HG02798 (cell line): ENCODE measurements around the gene MAP1LC3A.

Source experiments
- ATAC-seq: cut with Tn5 transposase; IDR thresholded peaks from one replicate; pipeline ENCODE4 v1.9.1; 2021; ENCODE audit warnings: mild to moderate bottlenecking; ENCODE audit not compliant: unreplicated experiment, poor library complexity

MAP1LC3A gene

DNA sequence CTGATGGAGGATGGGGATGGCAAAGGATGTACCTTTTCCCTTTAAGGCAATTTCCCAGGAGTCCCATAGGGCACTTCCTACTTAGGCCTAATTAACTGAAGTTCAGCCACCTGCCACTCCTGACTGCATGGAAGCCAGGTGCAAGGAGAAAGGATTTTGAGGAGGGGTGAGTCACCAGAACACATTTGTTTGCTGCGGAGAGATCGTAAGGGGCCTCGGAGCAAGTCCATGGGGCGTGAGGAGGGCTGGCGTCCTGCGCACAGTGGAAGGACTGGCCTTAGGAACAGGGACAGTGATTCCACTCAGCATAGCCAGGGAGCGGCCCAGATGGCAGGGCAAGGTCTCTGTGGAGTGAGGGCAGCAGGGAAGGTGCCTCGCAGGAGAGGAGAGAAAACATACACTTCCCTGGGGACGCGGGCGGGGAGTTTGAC, 11.8 kb upstream of the MAP1LC3A start:
- no peak for ATAC-seq

GRCh38 chr20:34547844-34548613, 10.5 kb upstream of the MAP1LC3A start:
- ATAC-seq: no peak

DNA sequence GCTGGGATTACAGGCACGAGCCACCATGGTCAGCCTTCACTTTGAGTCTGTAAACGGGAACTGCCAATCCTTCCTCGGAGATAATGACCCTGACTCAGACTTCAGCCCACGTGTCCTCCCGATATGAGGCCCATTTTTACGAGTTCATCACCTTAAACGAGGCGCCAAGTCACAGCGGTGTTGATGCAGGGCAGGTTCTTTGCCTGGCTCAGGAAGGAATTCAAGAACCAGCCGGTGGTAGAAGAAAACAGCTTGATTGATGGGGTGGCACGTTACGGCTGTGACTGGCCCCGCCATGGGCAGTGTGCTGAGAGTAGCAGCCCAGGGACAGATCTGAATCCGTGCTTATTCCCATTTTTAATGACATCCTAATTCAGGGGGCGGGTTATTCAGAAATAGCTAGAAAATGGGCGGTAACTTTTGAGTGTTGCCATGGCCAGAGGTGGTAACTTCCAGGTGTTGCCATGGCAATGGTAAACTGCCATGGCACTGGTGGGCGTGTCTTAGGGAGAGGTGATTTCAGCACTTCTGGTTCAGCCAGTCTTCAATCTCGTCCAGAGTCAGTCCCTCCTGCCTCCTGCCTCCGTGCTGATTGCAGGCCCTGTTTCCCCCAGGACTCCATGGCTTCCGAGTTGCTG, 9.1 kb upstream of the MAP1LC3A start:
- ATAC-seq: no peak

GRCh38 chr20:34549929-34550305, 8.6 kb upstream of the MAP1LC3A start:
- no peak for ATAC-seq

DNA sequence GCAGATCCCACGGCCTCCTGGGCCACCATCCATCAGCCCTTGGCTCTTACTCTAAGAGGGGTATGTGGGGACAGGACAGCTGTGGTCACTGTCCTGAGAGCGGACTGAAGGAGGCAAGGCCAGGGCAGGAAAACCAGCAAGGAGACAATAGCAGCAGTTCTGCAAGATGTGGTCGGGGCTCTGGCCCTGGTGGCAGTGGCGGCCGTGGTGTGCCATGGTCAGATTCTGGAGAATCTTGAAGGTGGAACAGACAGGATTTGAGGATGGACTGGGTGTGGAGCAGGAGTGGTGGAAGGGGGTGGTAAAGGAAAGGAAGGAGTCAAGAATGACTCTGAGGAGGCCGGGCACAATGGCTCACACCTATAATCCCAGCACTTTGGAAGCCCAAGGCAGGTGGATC, 5.9 kb upstream of the MAP1LC3A start:
- no peak for ATAC-seq

- no peak for ATAC-seq
Measured at GRCh38 chr20:34553366-34553867, 5.1 kb upstream of the MAP1LC3A start.

GRCh38 chr20:34557936-34558319, 590 bp upstream of the MAP1LC3A start:
- ATAC-seq: no peak

- ATAC-seq: no peak
Measured at GRCh38 chr20:34559311-34560140, 1.0 kb downstream of the MAP1LC3A start.

DNA sequence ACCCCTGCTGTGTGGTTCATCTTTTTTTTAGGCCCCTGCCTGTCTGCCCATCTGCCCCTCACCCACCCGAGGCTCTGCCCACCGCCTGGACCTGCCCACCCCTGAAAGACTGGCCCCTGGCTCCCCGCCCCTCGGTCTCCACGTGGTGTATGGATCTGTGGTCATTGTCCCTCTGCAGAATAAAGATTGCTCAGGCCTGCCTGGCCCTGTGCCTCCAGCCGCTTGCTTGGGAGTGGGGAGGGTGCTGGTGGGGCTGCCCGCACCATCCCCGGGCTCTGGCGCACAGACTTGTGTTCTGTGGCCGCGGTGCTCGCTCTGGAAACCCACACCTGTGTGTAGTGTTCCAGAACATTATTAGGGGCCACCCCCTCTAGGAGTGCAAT, 1.6 kb downstream of the MAP1LC3A start:
- no peak for ATAC-seq

- ATAC-seq: no peak
Measured at GRCh38 chr20:34560614-34561013, 2.1 kb downstream of the MAP1LC3A start.

GRCh38 chr20:34561661-34562060, 3.1 kb downstream of the MAP1LC3A start:
- no peak for ATAC-seq

DNA sequence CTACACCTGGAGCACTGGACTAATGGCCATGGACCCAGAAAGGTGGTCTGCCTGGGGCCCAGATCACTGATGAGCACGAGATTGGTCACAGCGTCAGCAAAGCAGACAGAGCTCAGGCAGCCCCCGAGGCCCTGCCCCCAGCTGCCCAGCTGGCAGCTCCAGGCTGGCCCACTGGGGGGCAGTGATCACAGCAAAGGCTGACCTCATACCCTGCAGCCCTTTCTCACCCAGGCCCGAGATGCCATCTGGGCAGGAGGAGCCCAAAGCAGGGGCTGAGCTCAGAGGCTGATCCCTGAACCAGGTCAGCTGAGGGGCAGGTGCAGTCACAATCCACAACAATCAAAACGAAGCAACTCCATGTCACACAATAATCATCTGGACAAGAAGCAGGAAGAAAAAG, 4.1 kb downstream of the MAP1LC3A start:
- no peak for ATAC-seq

DNA sequence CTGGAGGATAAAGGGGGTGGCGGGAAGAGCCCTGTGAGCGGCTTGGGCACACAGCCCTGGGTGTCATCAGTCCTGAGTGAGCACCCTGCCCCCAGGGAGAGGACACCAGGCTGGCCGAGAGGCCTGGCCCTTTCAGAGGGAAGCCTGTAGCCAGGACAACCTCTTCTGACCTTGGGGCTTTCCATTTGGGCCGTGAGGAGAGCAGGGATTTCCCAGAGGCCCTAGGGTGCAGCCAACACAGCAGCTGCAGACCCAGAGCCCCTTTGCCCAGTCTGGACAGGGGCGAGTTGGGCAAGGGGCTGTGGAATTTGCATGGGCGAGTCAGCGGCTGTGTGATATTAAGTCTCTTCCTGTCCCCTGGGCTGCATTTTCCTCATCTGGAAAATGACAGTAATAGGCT, 6.3 kb downstream of the MAP1LC3A start:
- no peak for ATAC-seq

DNA sequence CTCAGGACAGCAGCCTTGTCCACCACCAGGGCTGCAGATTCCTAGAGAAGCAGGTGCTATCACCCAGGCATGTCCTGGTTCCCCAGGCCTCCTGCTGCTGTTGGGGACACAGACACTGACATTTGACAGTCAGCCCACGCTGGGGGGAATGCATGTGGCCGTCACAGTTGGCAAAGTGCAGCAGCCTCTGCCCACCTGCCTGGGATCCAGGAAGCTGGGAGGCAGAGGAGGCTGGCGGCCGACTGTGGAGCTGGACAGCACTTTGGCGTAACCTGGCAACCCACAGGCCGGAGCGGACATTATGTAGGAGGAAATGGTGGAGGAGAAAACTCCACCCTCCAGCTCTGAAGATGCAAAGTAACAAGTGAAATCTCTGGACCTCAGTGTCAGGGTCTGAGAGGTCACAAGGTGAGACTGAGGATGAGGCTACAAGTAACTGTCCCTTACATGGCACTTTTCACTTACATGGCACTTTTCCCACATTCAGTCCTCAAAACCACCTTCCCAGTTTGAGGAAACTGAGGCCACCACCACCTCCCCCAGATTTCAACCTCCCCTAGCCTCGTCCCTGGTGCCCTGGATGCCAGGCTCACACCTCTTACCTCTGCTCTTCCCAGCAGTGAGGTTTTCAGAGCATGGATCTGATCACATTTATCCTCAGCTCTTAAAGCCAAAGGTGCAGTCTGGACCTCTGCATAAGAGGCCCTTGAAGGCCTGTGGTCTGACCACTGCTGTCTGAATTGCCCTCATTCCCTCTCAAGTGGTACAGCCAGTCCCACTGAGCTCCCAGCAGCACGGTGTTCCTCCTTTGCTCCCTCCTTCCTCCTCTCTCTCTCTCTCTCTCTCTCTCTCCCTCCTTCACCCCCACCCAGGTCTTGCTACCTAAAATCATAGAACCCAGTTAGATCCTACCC, 8.7 kb downstream of the MAP1LC3A start:
- no peak for ATAC-seq

GRCh38 chr20:34567892-34568865, 9.7 kb downstream of the MAP1LC3A start:
- no peak for ATAC-seq

DNA sequence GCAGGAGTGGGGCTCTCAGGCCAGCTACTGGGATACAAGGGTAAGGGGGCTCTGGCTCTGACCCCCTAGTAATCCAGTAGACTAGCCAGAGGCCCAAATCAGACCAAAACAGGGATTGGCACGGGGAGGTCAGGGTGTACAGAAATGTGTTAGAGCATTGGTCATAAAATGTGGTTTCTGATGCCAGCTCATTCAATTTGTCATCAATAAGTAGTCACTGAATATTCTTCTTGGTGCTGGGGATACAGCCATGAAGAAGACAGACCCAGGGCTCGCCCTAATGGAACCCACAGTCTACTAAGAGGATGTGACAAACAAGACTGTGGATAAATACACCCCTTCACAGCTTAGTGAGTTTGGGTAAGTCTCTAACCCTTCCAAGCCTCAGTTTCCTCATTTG, 11.1 kb downstream of the MAP1LC3A start:
- no peak for ATAC-seq

GRCh38 chr20:34570859-34571306, 12.4 kb downstream of the MAP1LC3A start:
- no peak for ATAC-seq

DNA sequence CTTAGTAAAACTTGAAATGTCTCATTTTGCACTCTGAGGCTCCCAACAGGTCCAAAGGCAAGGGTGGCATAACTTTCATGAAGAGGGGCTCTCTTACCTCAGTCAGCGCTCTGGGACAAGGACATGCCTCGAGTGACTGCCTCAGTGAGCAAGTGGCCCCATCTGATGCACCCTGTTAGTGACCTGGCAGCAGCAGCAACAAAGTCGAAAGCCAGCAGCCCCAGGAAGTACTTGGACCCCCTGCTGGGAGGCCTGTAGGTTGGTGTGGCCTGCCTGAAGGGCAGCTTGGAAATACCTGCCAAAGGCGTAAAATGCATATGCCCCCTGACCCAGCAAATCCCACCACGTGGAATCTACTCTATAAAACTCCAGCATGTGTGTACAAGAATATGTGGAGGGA, 13.2 kb downstream of the MAP1LC3A start:
- no peak for ATAC-seq
